Upper lobe of left lung (tissue), 6 donors: ENCODE results near the gene RNF13. TPM values are rescaled to one million over a fixed set of nuclear protein-coding genes. Genes with fewer than 3 reads are reported as not detected.

Experiments
- ATAC-seq, 2 donors: fragments of 200-7000 bp; cut with Tn5 transposase; one replicate each; pipeline ENCODE4 v1.9.1; 2022; ENCODE audit warnings: mild to moderate bottlenecking in 2 of 2, moderate library complexity in 2 of 2; ENCODE audit not compliant: low FRiP score in 2 of 2
- DNase-seq, 2 donors: peaks; one replicate each; pipeline ENCODE4 v3.0.0-alpha.2; 2019 to 2020
- H3K27ac ChIP-seq, 4 donors: fragments of 200-600 bp; sonication (generic); one replicate each; pipeline ENCODE4 v1.5.1; 2016 to 2019
- H3K27me3 ChIP-seq, 4 donors: fragments of 200-600 bp; sonication (generic); one replicate each; pipeline ENCODE4 v1.5.1; 2017 to 2019
- H3K36me3 ChIP-seq, 4 donors: fragments of 200-600 bp; sonication (generic); one replicate each; pipeline ENCODE4 v1.5.1; 2016 to 2019
- H3K4me1 ChIP-seq, 4 donors: fragments of 200-600 bp; sonication (generic); one replicate each; pipeline ENCODE4 v1.5.1; 2018 to 2019
- H3K4me3 ChIP-seq, 4 donors: fragments of 200-600 bp; sonication (generic); one replicate each; pipeline ENCODE4 v1.5.1; 2017 to 2019; ENCODE audit warnings: mild to moderate bottlenecking in 2 of 4, moderate library complexity in 1 of 4
- H3K9me3 ChIP-seq, 4 donors: fragments of 200-600 bp; sonication (generic); one replicate each; pipeline ENCODE4 v1.5.1; 2018 to 2019
- EP300 ChIP-seq, 4 donors: sonication (generic); formaldehyde crosslinking; IDR thresholded peaks; one replicate each; pipeline ENCODE4 v1.5.1; 2017; ENCODE audit warnings: antibody characterized with exemption in 4 of 4, control low read depth in 2 of 4
- POLR2A ChIP-seq, 4 donors: fragments of 450-650 bp; IDR thresholded peaks; one replicate each; pipeline ENCODE4 v1.5.1; 2016 to 2017; ENCODE audit warnings: antibody characterized with exemption in 4 of 4, mild to moderate bottlenecking in 2 of 4
- POLR2AphosphoS5 ChIP-seq, 2 donors: sonication (generic); formaldehyde crosslinking; IDR thresholded peaks; one replicate each; pipeline ENCODE4 v1.5.1; 2017; ENCODE audit warnings: antibody characterized with exemption in 2 of 2
- WGBS, 2 donors: methylation state at CpG; one replicate each; pipeline ENCODE4 v1.1.5; 2017 to 2018; 5-methylcytosine and 5-hydroxymethylcytosine counted together
- total RNA-seq, 6 donors: library from RNA; depleted of rRNA in 4 of 6; stranded (reverse); fragments of >200 nt in 4 of 6; gene quantifications; one replicate each; pipeline versions ENCODE4 v1.1.0 to v1.2.1, GENCODE V29; 2016 to 2021
- TF ChIP-seq, protein P1 (sequence below), 6 experiments: fragments of 450-650 bp in 4 of 6; fragments of 200-600 bp in 2 of 6; sonication (generic) in 2 of 6; IDR thresholded peaks; one replicate each; pipeline ENCODE4 v1.5.1; 2016 to 2019; ENCODE audit warnings: antibody characterized with exemption in 6 of 6
- donor health status: DM: no; HTN: no; CAD: no; lungs with moderate emphysema.
- donor health status: DM: no; HTN: yes; CAD: no; lungs with severe emphysema.

RNF13 gene
- total RNA-seq, 6 donors from 2014 or later: 50.2 to 136 (median 101) TPM

DNA sequence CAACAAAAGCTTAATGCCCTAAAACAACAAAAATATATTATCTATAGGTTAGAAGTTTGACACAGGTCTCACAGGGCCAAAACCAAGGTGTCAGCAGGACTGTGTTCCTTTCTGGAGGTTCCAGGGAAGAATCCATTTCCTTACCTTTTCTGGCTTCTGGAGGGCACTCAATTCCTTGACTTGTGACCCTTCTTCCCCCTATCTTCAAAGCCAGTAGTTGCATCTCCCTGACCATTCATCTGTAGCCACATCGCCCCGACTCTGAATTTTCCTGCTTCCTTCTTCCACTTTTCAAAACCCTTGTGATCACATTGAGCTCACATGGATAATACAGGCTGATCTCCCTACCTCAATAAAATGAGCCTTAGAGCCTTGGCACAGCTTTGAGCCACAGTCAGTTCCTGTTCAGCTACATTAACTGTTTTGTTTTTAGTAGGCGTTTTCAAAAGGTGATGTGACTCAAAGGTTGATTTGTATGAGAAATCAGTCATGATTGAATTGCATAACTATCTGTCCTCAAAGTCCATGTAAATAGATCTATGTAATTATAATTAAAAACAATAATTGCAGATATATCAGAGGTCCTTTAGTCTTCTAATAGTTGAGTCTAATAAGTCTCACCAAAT lies 145.3 kb downstream of the RNF13 start:
- no peak for DNase-seq
- H3K36me3 ChIP-seq: peaks cover 0 to 11% (median 2%) of the 10 kb centered on the region in 4 donors

DNA sequence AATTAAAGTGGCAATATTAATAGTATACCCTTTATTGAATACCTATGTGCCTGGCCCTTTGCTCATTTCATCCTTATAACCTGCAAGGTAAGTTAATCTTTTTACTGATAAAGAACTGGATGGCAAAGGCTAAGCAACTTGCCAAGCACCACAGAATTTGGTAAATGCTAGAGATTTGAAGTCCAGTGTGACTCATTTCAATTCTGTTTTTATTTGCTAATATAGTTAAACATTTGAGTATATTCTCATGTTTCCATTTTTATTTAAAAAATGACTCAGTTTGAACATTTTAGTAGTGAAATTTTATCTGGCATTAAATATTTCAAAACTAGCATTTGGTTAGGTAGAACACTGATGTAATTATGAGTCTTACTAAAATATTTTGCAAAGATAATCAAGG lies 146.4 kb downstream of the RNF13 start:
- ATAC-seq: no peak

More for the DNA sequence above, 145.3 kb downstream of the RNF13 start:
- WGBS, 2 donors: 82 to 87% methylated on average over 3 of the region's 3 CpGs
- H3K9me3 ChIP-seq: no peaks in the 10 kb centered on the region
- H3K4me3 ChIP-seq: no peak overlapping the region
- ATAC-seq: no peak
- no peak overlapping the region for H3K27ac ChIP-seq
- H3K4me1 ChIP-seq: no peaks in the 10 kb centered on the region
- no peaks in the 10 kb centered on the region for H3K27me3 ChIP-seq
- TF ChIP-seq POLR2A (IDR thresholded peaks at IDR 0.05) (no peak), POLR2AphosphoS5 (IDR thresholded peaks at IDR 0.05) (no peak), EP300 (IDR thresholded peaks at IDR 0.05) (no peak)
- TF ChIP-seq, protein P1, sequence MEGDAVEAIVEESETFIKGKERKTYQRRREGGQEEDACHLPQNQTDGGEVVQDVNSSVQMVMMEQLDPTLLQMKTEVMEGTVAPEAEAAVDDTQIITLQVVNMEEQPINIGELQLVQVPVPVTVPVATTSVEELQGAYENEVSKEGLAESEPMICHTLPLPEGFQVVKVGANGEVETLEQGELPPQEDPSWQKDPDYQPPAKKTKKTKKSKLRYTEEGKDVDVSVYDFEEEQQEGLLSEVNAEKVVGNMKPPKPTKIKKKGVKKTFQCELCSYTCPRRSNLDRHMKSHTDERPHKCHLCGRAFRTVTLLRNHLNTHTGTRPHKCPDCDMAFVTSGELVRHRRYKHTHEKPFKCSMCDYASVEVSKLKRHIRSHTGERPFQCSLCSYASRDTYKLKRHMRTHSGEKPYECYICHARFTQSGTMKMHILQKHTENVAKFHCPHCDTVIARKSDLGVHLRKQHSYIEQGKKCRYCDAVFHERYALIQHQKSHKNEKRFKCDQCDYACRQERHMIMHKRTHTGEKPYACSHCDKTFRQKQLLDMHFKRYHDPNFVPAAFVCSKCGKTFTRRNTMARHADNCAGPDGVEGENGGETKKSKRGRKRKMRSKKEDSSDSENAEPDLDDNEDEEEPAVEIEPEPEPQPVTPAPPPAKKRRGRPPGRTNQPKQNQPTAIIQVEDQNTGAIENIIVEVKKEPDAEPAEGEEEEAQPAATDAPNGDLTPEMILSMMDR (IDR thresholded peaks at IDR 0.05): no peak

DNA sequence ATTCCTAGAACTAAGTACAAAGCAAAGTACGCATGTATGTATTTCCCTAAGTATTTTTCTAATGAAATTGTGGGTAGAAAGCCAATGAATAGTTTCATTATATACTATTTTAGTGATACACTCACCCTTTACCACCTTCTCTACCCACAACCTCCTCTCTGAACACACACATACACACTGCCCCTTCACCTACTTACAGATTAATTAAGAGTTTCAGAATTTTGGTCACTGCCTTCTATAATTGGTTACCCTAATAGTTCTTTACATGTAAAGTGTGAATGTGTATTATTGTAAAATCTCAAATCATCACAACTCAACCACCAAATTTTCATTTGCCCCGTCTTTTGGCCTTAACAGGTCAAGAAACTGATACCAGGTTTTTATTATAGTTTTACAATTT lies 150.5 kb downstream of the RNF13 start:
- no peak for DNase-seq
- no peaks in the 10 kb centered on the region for H3K4me1 ChIP-seq
- no peak for ATAC-seq
- TF ChIP-seq EP300 (IDR thresholded peaks at IDR 0.05) (no peak), POLR2AphosphoS5 (IDR thresholded peaks at IDR 0.05) (no peak), POLR2A (IDR thresholded peaks at IDR 0.05) (no peak)
- TF ChIP-seq, protein P1 (IDR thresholded peaks at IDR 0.05): no peak
- no peak overlapping the region for H3K27ac ChIP-seq
- peaks cover 0 to 11% (median 2%) of the 10 kb centered on the region in 4 donors for H3K36me3 ChIP-seq
- H3K27me3 ChIP-seq: no peaks in the 10 kb centered on the region
- no peak overlapping the region for H3K4me3 ChIP-seq
- H3K9me3 ChIP-seq: no peaks in the 10 kb centered on the region
- WGBS, 2 donors: 93 to 94% methylated on average over 2 of the region's 2 CpGs

More for the DNA sequence above, 146.4 kb downstream of the RNF13 start:
- no peaks in the 10 kb centered on the region for H3K27me3 ChIP-seq
- H3K36me3 ChIP-seq: peaks cover 0 to 11% (median 2%) of the 10 kb centered on the region in 4 donors
- TF ChIP-seq EP300 (IDR thresholded peaks at IDR 0.05): no peak
- TF ChIP-seq POLR2AphosphoS5 (IDR thresholded peaks at IDR 0.05): no peak
- no peak for TF ChIP-seq POLR2A (IDR thresholded peaks at IDR 0.05)
- TF ChIP-seq, protein P1 (IDR thresholded peaks at IDR 0.05): no peak
- no peaks in the 10 kb centered on the region for H3K4me1 ChIP-seq
- H3K4me3 ChIP-seq: no peak overlapping the region
- no peak overlapping the region for H3K27ac ChIP-seq
- H3K9me3 ChIP-seq: no peaks in the 10 kb centered on the region
- DNase-seq: no peak

DNA sequence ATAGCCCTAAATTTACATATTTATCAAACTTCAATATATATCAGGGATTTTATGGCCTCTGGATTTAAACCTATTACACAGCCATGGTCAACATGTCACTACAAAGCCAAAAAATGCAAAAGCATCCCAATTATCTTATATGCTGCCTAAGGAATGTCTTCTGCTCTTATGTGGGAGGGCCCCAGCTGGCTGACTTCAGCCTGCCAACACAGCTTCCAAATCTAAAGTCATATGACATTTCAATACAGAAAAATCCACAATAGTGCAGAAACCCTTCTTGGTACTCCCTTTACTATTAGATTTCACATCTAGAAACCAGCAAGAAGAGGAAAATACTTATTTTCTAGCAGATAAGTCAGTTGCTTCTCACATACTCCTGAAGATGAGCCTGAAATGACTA lies 151.3 kb downstream of the RNF13 start:
- Histone ChIP-seq H3K9me3 (no peaks in the 10 kb centered on the region), H3K27me3 (no peaks in the 10 kb centered on the region), H3K36me3 (peaks cover 0 to 11% (median 2%) of the 10 kb centered on the region in 4 donors), H3K27ac (no peak overlapping the region), H3K4me3 (no peak overlapping the region), H3K4me1 (peaks cover 0 to 6% (median 0%) of the 10 kb centered on the region in 4 donors)
- DNase-seq: no peak
- TF ChIP-seq EP300 (IDR thresholded peaks at IDR 0.05) (no peak), POLR2AphosphoS5 (IDR thresholded peaks at IDR 0.05) (no peak)
- ATAC-seq: no peak

DNA sequence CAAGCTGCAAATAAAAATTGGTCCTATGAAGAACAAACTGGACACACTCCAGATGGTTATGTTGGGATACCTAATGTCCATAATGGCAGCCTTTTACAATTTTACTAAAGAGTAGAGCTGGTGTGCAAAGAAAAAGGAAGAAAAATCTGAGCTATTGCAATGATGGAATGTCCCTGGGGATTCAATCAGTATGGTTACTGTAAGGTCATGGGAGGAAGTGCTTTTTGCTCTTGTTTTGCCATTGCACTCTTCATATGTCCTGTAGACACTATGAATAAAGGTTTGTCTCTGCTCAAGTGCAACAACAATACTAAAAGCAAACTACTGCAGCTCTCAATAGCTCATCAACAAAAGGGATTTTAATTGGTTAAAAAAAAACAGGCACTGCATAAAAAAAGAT lies 152.3 kb downstream of the RNF13 start:
- TF ChIP-seq EP300 (IDR thresholded peaks at IDR 0.05) (no peak), POLR2AphosphoS5 (IDR thresholded peaks at IDR 0.05) (no peak), POLR2A (IDR thresholded peaks at IDR 0.05) (no peak)
- TF ChIP-seq, protein P1 (IDR thresholded peaks at IDR 0.05): no peak
- no peak overlapping the region for H3K27ac ChIP-seq
- peaks cover 4 to 15% (median 5%) of the 10 kb centered on the region in 4 donors for H3K4me1 ChIP-seq
- DNase-seq (no peak), ATAC-seq (no peak)
- H3K9me3 ChIP-seq: no peaks in the 10 kb centered on the region
- H3K36me3 ChIP-seq: peaks cover 0 to 11% (median 2%) of the 10 kb centered on the region in 4 donors
- H3K4me3 ChIP-seq: no peak overlapping the region
- no peaks in the 10 kb centered on the region for H3K27me3 ChIP-seq
